NCI-H82 (cell line): ENCODE data around the gene DHX38.
A peak's percentile ranks its signal among the peaks of the same experiment; 100 is the strongest.

Experiments
- DNase-seq: peaks from one replicate; lab custom pipeline; 2025; lab: John Stamatoyannopoulos, UW

Gene DHX38

GRCh38 chr16:72083778-72084404 is 9.8 kb upstream of the DHX38 start:
- DNase-seq, result no peak

- DNase-seq, result no peak
These were observed 9.2 kb upstream of the DHX38 start for GRCh38 chr16:72084445-72084844.

- DNase-seq, result no peak
These were observed 8.6 kb upstream of the DHX38 start for GRCh38 chr16:72085002-72085401.

- DNase-seq, result no peak
These were observed 2.4 kb upstream of the DHX38 start for GRCh38 chr16:72091217-72091616.

GRCh38 chr16:72092832-72093447 is 707 bp upstream of the DHX38 start:
- DNase-seq, result peak; percentile 23

- DNase-seq, result peak; percentile 21
These were observed 591 bp downstream of the DHX38 start for GRCh38 chr16:72094266-72094610.

GRCh38 chr16:72098936-72099335 is 5.3 kb downstream of the DHX38 start:
- DNase-seq, result no peak

DNA sequence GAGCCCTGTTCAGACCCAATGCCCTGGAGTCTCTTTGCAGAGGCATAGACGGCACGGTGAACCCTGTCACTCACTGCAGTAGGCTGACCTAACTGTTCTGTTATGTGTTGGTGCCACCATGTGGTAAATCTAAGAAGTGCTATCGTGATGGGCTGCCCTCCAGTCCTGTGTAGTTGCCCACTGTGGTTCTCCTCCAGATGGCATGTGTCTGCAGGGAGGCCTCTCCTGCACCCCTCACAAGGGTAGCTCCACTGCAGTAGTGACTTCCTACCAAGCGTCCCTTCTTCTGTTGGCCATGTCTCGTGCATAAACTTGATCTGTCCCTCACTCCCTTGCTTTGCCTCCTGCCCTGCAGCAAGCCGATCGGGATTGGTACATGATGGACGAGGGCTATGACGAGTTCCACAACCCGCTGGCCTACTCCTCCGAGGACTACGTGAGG is 5.8 kb downstream of the DHX38 start:
- peak; percentile 72 for DNase-seq

DNA sequence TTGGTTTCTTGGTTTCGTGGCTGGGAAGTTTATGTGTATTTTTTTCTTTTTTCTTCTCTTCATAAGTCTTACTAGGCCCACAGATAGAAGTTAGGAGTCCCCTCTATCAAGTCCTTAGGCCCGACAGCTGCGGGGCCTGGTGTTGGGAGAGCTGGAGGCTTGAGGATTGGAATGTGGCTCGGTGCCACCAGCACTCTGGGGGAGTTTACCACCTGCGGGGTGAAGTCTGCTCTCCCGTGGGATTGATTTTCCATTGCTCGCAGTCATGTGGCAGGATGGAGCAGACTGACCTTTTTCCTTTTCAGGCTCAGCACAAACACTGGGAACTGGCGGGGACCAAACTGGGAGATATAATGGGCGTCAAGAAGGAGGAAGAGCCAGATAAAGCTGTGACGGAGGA is 7.5 kb downstream of the DHX38 start:
- no peak for DNase-seq

DNA sequence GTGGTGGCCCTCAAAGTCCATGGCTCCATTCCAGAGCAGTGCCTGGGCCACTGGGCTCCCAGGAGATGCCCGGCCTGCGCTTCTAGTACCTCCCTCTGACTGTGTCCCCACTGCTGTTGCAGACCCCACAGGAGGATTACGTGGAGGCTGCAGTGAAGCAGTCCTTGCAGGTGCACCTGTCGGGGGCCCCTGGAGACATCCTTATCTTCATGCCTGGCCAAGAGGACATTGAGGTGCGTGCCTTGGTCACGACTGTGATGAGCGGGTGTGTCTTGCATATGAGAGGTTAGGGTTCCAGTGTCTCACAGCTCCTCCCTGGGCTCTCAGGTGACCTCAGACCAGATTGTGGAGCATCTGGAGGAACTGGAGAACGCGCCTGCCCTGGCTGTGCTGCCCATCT is 11.3 kb downstream of the DHX38 start:
- no peak for DNase-seq

- DNase-seq, result no peak
These were observed 12.3 kb downstream of the DHX38 start for GRCh38 chr16:72105978-72106377.

- DNase-seq, result no peak
These were observed 13.7 kb downstream of the DHX38 start for GRCh38 chr16:72107371-72107770.

- no peak for DNase-seq
These were observed 14.9 kb downstream of the DHX38 start for GRCh38 chr16:72108353-72109102.

GRCh38 chr16:72109300-72109699 is 15.7 kb downstream of the DHX38 start:
- DNase-seq, result no peak

GRCh38 chr16:72109966-72110530 is 16.4 kb downstream of the DHX38 start:
- DNase-seq, result no peak

DNA sequence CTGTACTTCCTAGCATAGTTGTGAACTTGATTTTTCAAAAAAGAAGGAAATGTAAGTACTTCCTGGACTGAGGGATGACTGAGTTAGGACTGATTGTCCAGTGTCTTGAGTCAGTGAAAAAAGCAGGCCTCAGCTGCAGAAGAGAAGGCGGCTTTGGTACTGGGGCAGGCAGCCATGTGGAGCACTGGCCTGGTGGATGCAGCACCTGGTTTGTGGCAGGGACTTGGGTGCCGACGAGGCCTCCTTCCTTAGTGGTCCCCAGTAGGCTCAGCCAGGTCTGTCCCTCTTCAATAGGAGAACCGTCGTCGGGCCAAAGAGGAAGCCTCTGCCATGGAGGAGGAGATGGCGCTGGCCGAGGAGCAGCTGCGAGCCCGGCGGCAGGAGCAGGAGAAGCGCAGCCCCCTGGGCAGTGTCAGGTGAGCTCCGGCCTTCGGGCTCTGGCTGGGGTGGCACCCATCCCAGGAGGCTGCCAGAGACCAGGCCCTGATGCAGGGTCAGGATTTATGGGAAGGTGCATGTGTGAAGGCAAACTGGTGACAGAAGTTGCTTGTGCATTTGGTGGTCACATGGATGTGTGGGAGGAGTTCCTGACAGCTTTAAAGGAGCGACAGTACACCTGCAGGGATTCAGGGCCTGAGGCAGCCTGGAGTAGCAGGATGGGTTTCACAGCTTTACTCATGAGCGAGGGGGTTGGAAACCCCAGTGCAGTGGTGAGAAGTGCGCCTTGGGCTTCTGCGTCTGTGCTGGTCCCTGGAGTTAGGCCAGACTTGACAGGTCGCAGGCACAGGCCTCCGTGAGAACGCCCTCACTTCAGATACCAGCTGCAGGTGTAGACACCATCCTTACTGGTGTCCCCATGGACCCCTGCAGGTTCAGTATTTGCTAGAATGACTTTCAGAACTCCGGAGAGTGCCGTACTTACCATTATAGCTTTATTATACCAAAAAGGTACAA is 17.3 kb downstream of the DHX38 start:
- DNase-seq, result no peak

DNA sequence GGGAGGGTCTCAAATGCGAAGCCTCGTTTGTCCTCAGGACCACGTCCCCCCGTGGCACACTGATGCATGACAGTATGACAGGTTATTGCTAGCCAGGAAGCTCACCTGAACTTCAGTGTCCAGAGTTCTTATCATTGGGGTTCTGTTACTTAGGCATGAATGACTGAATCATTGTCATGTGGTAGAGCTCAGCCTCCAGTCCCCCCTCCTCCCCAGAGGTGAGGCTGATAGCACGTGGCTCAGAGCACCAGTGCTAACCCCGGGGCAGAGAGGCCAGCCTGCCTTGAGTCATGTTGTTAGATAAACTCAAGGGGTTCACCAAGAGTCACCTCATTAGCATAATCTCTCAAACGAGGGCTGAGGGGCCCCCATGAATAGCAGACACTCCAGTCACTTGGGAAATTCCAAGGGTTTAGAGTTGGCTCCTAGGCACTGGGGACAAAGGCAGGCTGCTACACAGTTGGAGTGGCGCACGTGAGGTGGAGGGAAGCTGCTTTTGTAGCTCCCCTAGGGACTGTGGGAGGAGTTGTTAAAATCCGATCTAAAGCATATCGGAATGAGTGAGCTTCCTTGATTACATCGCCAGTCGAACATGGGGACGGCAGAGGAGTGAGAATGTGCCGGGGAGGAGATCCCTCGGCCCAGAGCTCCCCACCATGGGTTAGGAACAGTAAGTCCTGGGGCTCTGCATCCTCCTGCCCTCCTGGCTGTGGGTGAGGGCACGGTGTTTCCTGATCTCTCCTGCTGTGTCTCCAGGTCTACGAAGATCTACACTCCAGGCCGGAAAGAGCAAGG is 18.2 kb downstream of the DHX38 start:
- DNase-seq, result no peak

- DNase-seq, result no peak
These were observed 18.8 kb downstream of the DHX38 start for GRCh38 chr16:72112452-72112792.

DNA sequence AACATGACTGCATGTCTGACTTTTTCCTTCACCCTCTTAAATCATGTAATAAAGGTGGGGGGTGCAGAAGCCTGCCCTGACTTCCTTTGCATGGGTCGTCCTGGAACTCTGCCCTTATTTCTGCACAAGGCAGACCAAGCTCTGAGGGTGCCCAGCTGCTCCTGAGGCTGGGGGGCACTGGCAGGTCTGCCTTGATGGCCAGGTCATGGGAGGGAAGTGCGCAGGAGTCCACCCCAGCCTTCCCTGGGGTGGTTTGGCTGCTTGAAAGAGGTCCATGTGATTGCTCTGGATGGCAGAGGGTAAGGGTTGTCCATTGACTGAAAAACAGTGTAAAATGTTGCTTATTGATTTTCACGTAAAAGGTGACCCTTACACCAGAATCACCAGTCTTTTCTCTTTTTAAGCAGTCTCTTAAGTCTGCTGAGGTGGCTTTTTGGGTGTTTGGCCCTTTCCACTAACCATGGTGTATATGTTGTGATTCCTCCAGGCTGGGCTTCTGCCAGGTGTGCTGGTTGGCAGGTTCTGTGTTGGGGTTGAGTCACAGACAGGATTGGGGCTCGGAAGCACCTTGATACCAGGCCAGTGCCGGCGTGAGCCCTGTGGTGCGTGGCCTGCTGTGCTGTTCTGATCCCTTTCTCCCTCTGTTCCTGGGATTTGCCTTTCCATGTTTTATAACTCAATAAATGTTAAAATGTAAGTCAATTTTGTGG is 19.4 kb downstream of the DHX38 start:
- DNase-seq, result no peak

DNA sequence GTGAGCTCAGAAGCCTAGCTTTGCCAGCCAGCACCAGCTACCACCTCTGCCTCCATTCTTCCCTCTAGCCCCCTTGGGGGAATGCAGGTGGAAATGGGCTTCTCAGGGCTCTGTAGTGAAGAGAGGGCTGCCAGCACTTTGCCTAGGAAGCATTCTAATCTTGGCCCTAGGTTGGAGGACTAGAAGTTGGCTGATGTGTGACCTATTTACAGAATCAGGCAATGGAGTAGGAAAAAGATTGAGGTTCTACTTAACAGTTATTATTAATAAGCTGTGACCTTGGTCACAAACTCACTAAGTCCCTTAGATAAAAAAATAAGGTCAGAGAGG is 19.9 kb downstream of the DHX38 start:
- DNase-seq, result no peak

DNA sequence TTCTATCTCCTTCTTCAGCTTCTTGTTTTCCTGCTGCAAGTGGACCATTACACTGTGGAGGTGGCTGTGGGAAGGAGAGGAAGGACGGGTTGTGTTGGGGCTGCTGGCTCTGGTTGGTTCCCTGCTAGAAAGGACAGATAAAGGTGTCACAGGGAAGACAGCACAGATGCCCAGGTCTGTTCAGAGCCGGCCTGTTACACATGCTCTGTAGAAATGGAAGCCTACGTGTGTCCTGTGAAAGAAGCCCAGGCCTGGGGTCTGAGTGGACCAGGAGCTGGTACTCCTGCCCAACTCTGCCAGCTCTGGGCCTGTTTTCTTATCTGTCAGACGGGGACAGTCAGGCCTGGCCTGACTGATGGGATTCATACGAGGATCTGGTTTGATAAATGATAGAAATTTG is 26.4 kb downstream of the DHX38 start:
- no peak for DNase-seq
